Brain microvascular endothelial cell (primary cell): ENCODE measurements around the gene PDCD1.
"Not testable (repeated sequence)": the region's sequence is repeated elsewhere in the genome, so short reads cannot be mapped to it uniquely, and the experiment has no call there.

ENCODE experiments used
- DNase-seq: peaks from one replicate; pipeline ENCODE4 v3.0.0-alpha.2; 2020
- H3K27ac ChIP-seq: fragments of 250-450 bp; sonication (Bioruptor Pico); 2 replicates; pipeline ENCODE4 v1.5.1; 2020; ENCODE audit warnings: mild to moderate bottlenecking, moderate library complexity
- H3K27me3 ChIP-seq: fragments of 250-450 bp; sonication (Bioruptor Pico); replicated peaks from 2 replicates; pipeline ENCODE4 v1.5.1; 2020; ENCODE audit warnings: mild to moderate bottlenecking
- H3K36me3 ChIP-seq: fragments of 250-450 bp; sonication (Bioruptor Pico); replicated peaks from 2 replicates; pipeline ENCODE4 v1.5.1; 2020; ENCODE audit warnings: mild to moderate bottlenecking
- H3K4me3 ChIP-seq: 2 replicates; pipeline ENCODE4 v1.5.1; 2011; ENCODE audit warnings: low read depth, mild to moderate bottlenecking, control low read depth, low read length, moderate library complexity
- CTCF ChIP-seq: IDR thresholded peaks from 2 replicates; pipeline ENCODE4 v1.5.1; 2011; ENCODE audit warnings: low read depth, mild to moderate bottlenecking, moderate library complexity, low read length, control low read depth, inconsistent platforms; ENCODE audit errors: missing control alignments
- in situ Hi-C: cut with HindIII; loops from 2 replicates; pipeline ENCODE4 v1.10.0; 2017; ENCODE audit warnings: low sequenced_read_pairs, low pct_ligation_motif_present

PDCD1 gene

GRCh38 chr2:241875754-241876527 is 17.2 kb upstream of the PDCD1 start:
- H3K27me3 ChIP-seq, H3K27ac ChIP-seq, H3K4me3 ChIP-seq, H3K36me3 ChIP-seq, DNase-seq, in situ Hi-C loops: not testable (repeated sequence)
- TF ChIP-seq CTCF: peak; percentile 26

- DNase-seq: no peak
- TF ChIP-seq CTCF: no peak
- in situ Hi-C loops: no loop called here
Measured at GRCh38 chr2:241874277-241874925, 15.7 kb upstream of the PDCD1 start.

GRCh38 chr2:241873803-241874110 is 15.1 kb upstream of the PDCD1 start:
- TF ChIP-seq CTCF: no peak
- no peak for DNase-seq
- in situ Hi-C loops: no loop called here
- Histone ChIP-seq H3K4me3 (no peak overlapping the region), H3K36me3 (no peaks in the 10 kb centered on the region), H3K27ac (no peak overlapping the region), H3K27me3 (no peaks in the 10 kb centered on the region)

More at GRCh38 chr2:241874277-241874925, 15.7 kb upstream of the PDCD1 start:
- Histone ChIP-seq H3K27ac (no peak overlapping the region), H3K27me3 (no peaks in the 10 kb centered on the region), H3K36me3 (no peaks in the 10 kb centered on the region), H3K4me3 (no peak overlapping the region)

- Histone ChIP-seq H3K4me3 (no peak overlapping the region), H3K27ac (no peak overlapping the region), H3K36me3 (no peaks in the 10 kb centered on the region), H3K27me3 (no peaks in the 10 kb centered on the region)
- in situ Hi-C loops: no loop called here
- TF ChIP-seq CTCF: no peak
- no peak for DNase-seq
Measured at GRCh38 chr2:241873081-241873802, 14.5 kb upstream of the PDCD1 start.

- H3K36me3 ChIP-seq: no peaks in the 10 kb centered on the region
- DNase-seq: no peak
- in situ Hi-C loops: no loop called here
- no peak overlapping the region for H3K4me3 ChIP-seq
- TF ChIP-seq CTCF: no peak
- H3K27me3 ChIP-seq: peaks cover 4% of the 10 kb centered on the region
- H3K27ac ChIP-seq: no peak overlapping the region
Measured at GRCh38 chr2:241872313-241872642, 13.6 kb upstream of the PDCD1 start.
